ENCODE measurements around the gene PC.
"Not testable (repeated sequence)": the region's sequence is repeated elsewhere in the genome, so short reads cannot be mapped to it uniquely, and the experiment has no call there.

DNA sequence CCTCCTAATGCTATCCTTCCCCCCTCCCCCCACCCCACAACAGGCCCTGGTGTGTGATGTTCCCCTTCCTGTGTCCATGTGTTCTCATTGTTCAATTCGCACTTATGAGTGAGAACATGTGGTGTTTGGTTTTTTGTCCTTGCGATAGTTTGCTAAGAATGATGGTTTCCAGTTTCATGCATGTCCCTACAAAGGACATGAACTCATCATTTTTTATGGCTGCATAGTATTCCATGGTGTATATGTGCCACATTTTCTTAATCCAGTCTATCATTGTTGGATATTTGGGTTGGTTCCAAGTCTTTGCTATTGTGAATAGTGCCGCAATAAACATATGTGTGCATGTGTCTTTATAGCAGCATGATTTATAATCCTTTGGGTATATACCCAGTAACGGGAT is 133.6 kb downstream of the PC start:
- not testable (repeated sequence) for TF ChIP-seq ESRRA (IDR thresholded peaks at IDR 0.05; ENCODE audit: borderline replicate concordance, low read length); MYC (IDR thresholded peaks at IDR 0.05; ENCODE audit: borderline replicate concordance, low read length); POLR2A (IDR thresholded peaks at IDR 0.05; ENCODE audit: low read length); PHF8 (IDR thresholded peaks at IDR 0.05; ENCODE audit: borderline replicate concordance, low read depth); ZC3H11A (IDR thresholded peaks at IDR 0.05); KDM1A (IDR thresholded peaks at IDR 0.05; ENCODE audit: low read depth); FOSL2 (IDR thresholded peaks at IDR 0.05); FOSL2 (CRISPR knock-in tag; IDR thresholded peaks at IDR 0.05); CEBPB (IDR thresholded peaks at IDR 0.05); POLR2AphosphoS2 (conservative IDR thresholded peaks at IDR 0.05; ENCODE audit: low read length); RAD21 (conservative IDR thresholded peaks at IDR 0.05 in 1 of 2, IDR thresholded peaks at IDR 0.05 in 1 of 2)
- TF ChIP-seq, protein P1, sequence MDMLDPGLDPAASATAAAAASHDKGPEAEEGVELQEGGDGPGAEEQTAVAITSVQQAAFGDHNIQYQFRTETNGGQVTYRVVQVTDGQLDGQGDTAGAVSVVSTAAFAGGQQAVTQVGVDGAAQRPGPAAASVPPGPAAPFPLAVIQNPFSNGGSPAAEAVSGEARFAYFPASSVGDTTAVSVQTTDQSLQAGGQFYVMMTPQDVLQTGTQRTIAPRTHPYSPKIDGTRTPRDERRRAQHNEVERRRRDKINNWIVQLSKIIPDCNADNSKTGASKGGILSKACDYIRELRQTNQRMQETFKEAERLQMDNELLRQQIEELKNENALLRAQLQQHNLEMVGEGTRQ (IDR thresholded peaks at IDR 0.05) = not testable (repeated sequence)
- TF ChIP-seq, protein P2, sequence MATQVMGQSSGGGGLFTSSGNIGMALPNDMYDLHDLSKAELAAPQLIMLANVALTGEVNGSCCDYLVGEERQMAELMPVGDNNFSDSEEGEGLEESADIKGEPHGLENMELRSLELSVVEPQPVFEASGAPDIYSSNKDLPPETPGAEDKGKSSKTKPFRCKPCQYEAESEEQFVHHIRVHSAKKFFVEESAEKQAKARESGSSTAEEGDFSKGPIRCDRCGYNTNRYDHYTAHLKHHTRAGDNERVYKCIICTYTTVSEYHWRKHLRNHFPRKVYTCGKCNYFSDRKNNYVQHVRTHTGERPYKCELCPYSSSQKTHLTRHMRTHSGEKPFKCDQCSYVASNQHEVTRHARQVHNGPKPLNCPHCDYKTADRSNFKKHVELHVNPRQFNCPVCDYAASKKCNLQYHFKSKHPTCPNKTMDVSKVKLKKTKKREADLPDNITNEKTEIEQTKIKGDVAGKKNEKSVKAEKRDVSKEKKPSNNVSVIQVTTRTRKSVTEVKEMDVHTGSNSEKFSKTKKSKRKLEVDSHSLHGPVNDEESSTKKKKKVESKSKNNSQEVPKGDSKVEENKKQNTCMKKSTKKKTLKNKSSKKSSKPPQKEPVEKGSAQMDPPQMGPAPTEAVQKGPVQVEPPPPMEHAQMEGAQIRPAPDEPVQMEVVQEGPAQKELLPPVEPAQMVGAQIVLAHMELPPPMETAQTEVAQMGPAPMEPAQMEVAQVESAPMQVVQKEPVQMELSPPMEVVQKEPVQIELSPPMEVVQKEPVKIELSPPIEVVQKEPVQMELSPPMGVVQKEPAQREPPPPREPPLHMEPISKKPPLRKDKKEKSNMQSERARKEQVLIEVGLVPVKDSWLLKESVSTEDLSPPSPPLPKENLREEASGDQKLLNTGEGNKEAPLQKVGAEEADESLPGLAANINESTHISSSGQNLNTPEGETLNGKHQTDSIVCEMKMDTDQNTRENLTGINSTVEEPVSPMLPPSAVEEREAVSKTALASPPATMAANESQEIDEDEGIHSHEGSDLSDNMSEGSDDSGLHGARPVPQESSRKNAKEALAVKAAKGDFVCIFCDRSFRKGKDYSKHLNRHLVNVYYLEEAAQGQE (IDR thresholded peaks at IDR 0.05) = not testable (repeated sequence)
- TF ChIP-seq, protein P3, sequence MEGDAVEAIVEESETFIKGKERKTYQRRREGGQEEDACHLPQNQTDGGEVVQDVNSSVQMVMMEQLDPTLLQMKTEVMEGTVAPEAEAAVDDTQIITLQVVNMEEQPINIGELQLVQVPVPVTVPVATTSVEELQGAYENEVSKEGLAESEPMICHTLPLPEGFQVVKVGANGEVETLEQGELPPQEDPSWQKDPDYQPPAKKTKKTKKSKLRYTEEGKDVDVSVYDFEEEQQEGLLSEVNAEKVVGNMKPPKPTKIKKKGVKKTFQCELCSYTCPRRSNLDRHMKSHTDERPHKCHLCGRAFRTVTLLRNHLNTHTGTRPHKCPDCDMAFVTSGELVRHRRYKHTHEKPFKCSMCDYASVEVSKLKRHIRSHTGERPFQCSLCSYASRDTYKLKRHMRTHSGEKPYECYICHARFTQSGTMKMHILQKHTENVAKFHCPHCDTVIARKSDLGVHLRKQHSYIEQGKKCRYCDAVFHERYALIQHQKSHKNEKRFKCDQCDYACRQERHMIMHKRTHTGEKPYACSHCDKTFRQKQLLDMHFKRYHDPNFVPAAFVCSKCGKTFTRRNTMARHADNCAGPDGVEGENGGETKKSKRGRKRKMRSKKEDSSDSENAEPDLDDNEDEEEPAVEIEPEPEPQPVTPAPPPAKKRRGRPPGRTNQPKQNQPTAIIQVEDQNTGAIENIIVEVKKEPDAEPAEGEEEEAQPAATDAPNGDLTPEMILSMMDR (IDR thresholded peaks at IDR 0.05) = not testable (repeated sequence)
- TF ChIP-seq, protein P4, sequence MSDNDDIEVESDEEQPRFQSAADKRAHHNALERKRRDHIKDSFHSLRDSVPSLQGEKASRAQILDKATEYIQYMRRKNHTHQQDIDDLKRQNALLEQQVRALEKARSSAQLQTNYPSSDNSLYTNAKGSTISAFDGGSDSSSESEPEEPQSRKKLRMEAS (IDR thresholded peaks at IDR 0.05) = not testable (repeated sequence)
